Activated naive CD8-positive, alpha-beta T cell (primary cell): ENCODE measurements around the gene SOX11.
"Not testable (repeated sequence)": the region's sequence is repeated elsewhere in the genome, so short reads cannot be mapped to it uniquely, and the experiment has no call there.

ENCODE experiments used
- H3K27ac Mint-ChIP-seq: one replicate; pipeline ENCODE4 v1.8.0; 2021; ENCODE audit warnings: mixed read lengths
- H3K27me3 Mint-ChIP-seq: one replicate; pipeline ENCODE4 v1.8.0; 2021; ENCODE audit warnings: mixed read lengths
- H3K36me3 Mint-ChIP-seq: one replicate; pipeline ENCODE4 v1.8.0; 2021; ENCODE audit warnings: mixed read lengths
- H3K4me1 Mint-ChIP-seq: one replicate; pipeline ENCODE4 v1.8.0; 2021; ENCODE audit warnings: low read depth, mixed read lengths
- H3K4me3 Mint-ChIP-seq: one replicate; pipeline ENCODE4 v1.8.0; 2021; ENCODE audit warnings: mild to moderate bottlenecking, mixed read lengths
- H3K9me3 Mint-ChIP-seq: one replicate; pipeline ENCODE4 v1.8.0; 2021; ENCODE audit warnings: low read depth, mixed read lengths

SOX11 gene

GRCh38 chr2:5691985-5692529 is at the start of gene SOX11:
SOX11 (plus strand) TSS chr2:5692384; CDS start chr2:5692722, 338 bp downstream.
- Mint-ChIP-seq H3K4me1 (peaks cover 23% of the 10 kb centered on the region), H3K9me3 (no peaks in the 10 kb centered on the region), H3K36me3 (no peaks in the 10 kb centered on the region), H3K4me3 (peak within 1 kb of the TSS; percentile 56), H3K27me3 (peaks cover 37% of the 10 kb centered on the region), H3K27ac (no peak within 1 kb of the TSS)

GRCh38 chr2:5652734-5653133 is 39.5 kb upstream of the SOX11 start:
- H3K36me3 Mint-ChIP-seq, H3K27ac Mint-ChIP-seq: not testable (repeated sequence)

DNA sequence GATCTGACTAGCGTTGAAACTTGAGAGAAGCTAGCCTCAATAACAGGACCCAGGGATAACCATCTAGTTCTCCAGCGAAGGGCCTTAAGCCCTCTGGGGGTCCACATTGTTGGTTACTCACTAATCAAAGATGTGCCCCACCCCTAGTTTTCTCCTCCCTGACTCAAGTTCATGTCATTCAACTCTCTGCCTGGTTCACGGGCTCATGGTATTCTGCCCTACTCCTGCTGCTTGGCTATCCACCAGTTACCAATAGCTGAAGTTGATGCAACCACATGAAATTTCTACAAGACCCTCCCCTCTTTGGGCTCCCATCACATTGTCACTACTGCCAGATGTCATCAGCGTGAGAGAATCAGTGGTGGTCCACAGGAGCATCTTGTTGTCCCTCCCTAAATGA is 38.4 kb upstream of the SOX11 start:
- not testable (repeated sequence) for H3K36me3 Mint-ChIP-seq, H3K9me3 Mint-ChIP-seq, H3K4me1 Mint-ChIP-seq, H3K27ac Mint-ChIP-seq, H3K4me3 Mint-ChIP-seq, H3K27me3 Mint-ChIP-seq

More at GRCh38 chr2:5652734-5653133, 39.5 kb upstream of the SOX11 start:
- H3K27me3 Mint-ChIP-seq, H3K4me1 Mint-ChIP-seq, H3K9me3 Mint-ChIP-seq, H3K4me3 Mint-ChIP-seq: not testable (repeated sequence)

DNA sequence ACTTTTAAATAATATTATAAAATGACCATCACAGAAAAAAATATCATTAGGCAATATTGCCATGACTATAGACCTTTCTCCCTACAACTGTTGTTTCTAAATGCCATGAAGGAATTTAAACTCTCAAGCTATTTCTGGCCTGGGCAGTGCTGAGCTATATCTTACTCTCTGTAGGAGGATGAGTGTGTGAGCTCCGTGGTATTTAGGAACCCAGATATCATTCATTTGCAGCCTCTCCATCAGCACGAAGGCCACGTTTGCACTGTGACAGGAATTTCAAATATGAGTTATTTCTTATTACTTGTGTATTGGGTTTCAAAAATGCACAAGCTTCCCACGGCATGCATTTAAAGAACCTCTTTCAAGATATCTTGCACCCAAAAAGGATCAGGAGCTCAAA is 35.0 kb upstream of the SOX11 start:
- no peaks in the 10 kb centered on the region for H3K36me3 Mint-ChIP-seq
- H3K4me3 Mint-ChIP-seq = no peak overlapping the region
- H3K4me1 Mint-ChIP-seq = no peaks in the 10 kb centered on the region
- H3K27ac Mint-ChIP-seq = no peak overlapping the region
- no peaks in the 10 kb centered on the region for H3K9me3 Mint-ChIP-seq
- peaks cover 2% of the 10 kb centered on the region for H3K27me3 Mint-ChIP-seq

- Mint-ChIP-seq H3K4me3 (no peak overlapping the region), H3K9me3 (no peaks in the 10 kb centered on the region), H3K36me3 (no peaks in the 10 kb centered on the region), H3K27me3 (peaks cover 2% of the 10 kb centered on the region), H3K4me1 (no peaks in the 10 kb centered on the region), H3K27ac (no peak overlapping the region)
Observed at GRCh38 chr2:5660591-5660990, 31.6 kb upstream of the SOX11 start.

- H3K4me3 Mint-ChIP-seq = no peak overlapping the region
- H3K36me3 Mint-ChIP-seq = no peaks in the 10 kb centered on the region
- H3K4me1 Mint-ChIP-seq = no peaks in the 10 kb centered on the region
- peaks cover 2% of the 10 kb centered on the region for H3K27me3 Mint-ChIP-seq
- H3K27ac Mint-ChIP-seq = no peak overlapping the region
- H3K9me3 Mint-ChIP-seq = no peaks in the 10 kb centered on the region
Observed at GRCh38 chr2:5661362-5661761, 30.8 kb upstream of the SOX11 start.

DNA sequence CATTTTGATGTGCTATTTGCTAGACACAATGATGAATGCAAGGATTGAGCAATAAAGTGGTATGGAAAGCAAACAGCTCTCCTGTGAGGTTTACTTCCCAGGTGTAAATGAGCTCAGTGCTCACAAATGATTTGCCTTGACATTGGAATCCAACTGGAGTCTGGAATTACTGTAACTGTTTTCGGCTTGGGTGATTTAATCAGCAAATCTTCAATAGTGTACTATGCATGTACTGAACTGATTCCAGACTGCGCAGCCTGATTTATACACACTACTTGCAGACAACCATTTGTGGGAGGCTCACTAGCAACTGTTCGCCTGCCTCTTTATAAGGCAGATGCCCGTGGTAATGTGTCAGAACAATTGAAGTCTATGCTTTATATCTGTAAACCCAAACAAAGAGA is 27.9 kb upstream of the SOX11 start:
- Mint-ChIP-seq H3K4me1 (no peaks in the 10 kb centered on the region), H3K27me3 (no peaks in the 10 kb centered on the region), H3K4me3 (no peak overlapping the region), H3K36me3 (no peaks in the 10 kb centered on the region), H3K9me3 (no peaks in the 10 kb centered on the region), H3K27ac (no peak overlapping the region)

- Mint-ChIP-seq H3K4me3 (no peak overlapping the region), H3K27ac (no peak overlapping the region), H3K27me3 (no peaks in the 10 kb centered on the region), H3K36me3 (no peaks in the 10 kb centered on the region), H3K4me1 (no peaks in the 10 kb centered on the region), H3K9me3 (no peaks in the 10 kb centered on the region)
Observed at GRCh38 chr2:5665066-5665465, 27.1 kb upstream of the SOX11 start.

DNA sequence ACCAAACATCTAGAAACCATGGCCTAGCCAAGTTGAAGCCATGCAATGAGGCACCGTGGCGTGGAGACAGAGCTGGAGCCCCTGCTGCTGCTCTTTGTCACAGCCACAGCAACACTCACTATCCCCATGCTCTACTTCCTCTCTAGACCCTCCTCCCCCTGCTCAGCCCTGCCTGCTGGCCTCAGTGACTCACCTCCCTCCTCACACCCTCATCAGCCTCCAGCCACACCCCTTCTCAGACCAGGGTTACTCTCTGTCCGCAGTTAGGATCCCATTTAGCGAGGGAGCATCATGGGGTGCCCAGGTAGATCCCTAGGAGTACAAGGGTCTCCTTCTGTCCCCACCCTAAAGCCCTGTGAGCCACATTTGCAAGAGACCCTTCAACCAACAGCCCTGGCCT is 25.4 kb upstream of the SOX11 start:
- Mint-ChIP-seq H3K36me3 (no peaks in the 10 kb centered on the region), H3K9me3 (no peaks in the 10 kb centered on the region), H3K4me1 (no peaks in the 10 kb centered on the region), H3K27me3 (no peaks in the 10 kb centered on the region), H3K27ac (no peak overlapping the region), H3K4me3 (no peak overlapping the region)

GRCh38 chr2:5667655-5668054 is 24.5 kb upstream of the SOX11 start:
- not testable (repeated sequence) for H3K4me3 Mint-ChIP-seq, H3K36me3 Mint-ChIP-seq, H3K4me1 Mint-ChIP-seq, H3K27ac Mint-ChIP-seq, H3K27me3 Mint-ChIP-seq, H3K9me3 Mint-ChIP-seq

DNA sequence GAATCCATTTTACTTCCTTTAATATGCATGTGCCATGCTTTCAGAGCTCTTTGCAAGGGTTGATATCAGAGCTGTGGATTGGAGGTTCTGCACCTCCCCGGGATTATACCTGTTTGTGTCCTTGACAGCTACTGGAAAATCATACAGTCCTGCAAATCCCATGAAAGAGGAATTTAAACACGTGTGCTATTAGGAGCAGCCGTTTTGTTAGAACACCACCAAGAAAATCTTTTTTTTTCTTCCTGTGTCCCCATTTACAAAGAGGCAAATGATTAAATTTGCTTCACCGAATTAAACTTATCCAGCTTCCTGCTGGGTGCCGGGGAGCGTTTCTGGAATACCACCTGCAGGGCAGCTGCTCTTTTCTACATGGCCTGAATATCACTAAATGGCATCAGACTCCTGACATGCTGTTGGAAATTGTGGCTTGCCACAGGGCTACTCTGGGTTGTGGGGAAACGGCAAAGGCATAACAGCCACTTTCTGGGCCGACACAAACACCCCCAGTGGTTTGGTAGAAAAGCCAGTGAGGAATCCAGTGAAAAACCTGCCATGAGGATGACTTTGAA is 23.4 kb upstream of the SOX11 start:
- Mint-ChIP-seq H3K27ac (no peak overlapping the region), H3K4me1 (no peaks in the 10 kb centered on the region), H3K4me3 (no peak overlapping the region), H3K27me3 (peaks cover 7% of the 10 kb centered on the region), H3K36me3 (no peaks in the 10 kb centered on the region), H3K9me3 (no peaks in the 10 kb centered on the region)

DNA sequence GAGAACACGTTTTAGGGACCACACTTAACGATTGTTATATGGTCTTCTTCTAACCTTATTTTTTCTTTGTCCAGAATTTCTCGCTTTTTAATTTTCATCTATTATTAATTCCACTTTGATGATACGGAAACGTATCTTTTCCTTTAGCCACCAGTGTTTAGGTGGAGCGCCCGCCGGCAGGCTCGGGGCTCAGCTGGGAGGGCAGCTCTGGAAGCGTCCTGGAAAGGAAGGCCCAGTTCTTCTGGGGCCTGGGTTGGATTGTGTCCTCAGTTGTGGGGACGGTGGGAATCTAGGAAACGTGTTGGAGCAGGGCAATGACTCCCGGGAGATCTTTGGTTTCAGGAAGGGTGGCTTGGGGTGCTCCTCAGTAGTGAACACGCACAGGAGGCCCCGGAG is 19.4 kb upstream of the SOX11 start:
- Mint-ChIP-seq H3K4me1 (no peaks in the 10 kb centered on the region), H3K27me3 (peaks cover 22% of the 10 kb centered on the region), H3K4me3 (no peak overlapping the region), H3K9me3 (no peaks in the 10 kb centered on the region), H3K27ac (no peak overlapping the region), H3K36me3 (no peaks in the 10 kb centered on the region)

- Mint-ChIP-seq H3K27ac (no peak overlapping the region), H3K9me3 (no peaks in the 10 kb centered on the region), H3K36me3 (no peaks in the 10 kb centered on the region), H3K4me1 (no peaks in the 10 kb centered on the region), H3K4me3 (no peak overlapping the region), H3K27me3 (peaks cover 22% of the 10 kb centered on the region)
Observed at GRCh38 chr2:5673145-5674025, 18.8 kb upstream of the SOX11 start.

DNA sequence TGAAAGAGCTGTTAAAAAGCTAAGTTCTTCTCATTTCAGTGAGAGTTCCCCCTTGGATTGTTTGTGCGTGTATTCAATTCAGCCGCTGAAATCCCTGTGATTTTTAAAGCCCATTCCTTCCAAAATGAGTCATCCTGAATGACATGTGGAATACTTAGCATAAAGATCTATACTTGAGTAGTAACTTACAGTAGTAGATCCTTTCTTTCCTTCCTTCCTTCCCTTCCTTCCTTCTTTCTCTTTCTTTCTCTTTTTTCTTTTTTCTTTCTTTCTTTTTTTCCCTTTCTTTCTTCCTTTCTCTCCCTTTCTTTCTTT is 18.2 kb upstream of the SOX11 start:
- H3K4me3 Mint-ChIP-seq = no peak overlapping the region
- H3K36me3 Mint-ChIP-seq = no peaks in the 10 kb centered on the region
- H3K27me3 Mint-ChIP-seq = peaks cover 22% of the 10 kb centered on the region
- H3K4me1 Mint-ChIP-seq = no peaks in the 10 kb centered on the region
- no peak overlapping the region for H3K27ac Mint-ChIP-seq
- H3K9me3 Mint-ChIP-seq = no peaks in the 10 kb centered on the region

DNA sequence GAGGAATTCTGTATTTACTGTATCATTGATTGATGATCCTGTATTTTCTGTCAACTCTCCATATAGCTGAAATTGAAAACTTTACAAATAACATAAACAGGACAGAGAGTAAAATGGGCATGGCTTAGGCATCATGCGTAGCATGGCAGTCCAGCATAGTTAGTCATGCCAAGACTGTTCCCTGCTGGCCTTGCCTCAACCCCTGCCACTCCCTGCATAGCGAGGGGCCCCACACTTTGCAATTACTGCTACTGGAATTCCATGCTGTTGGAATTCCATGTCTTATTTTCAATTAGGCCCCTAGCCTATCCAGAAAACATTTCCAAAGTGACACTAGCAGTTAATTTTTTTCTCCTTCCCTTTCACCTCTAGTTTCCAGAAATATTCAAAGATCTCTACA is 15.1 kb upstream of the SOX11 start:
- peaks cover 5% of the 10 kb centered on the region for H3K9me3 Mint-ChIP-seq
- no peaks in the 10 kb centered on the region for H3K36me3 Mint-ChIP-seq
- H3K4me1 Mint-ChIP-seq = no peaks in the 10 kb centered on the region
- H3K27ac Mint-ChIP-seq = no peak overlapping the region
- no peak overlapping the region for H3K4me3 Mint-ChIP-seq
- H3K27me3 Mint-ChIP-seq = peaks cover 23% of the 10 kb centered on the region

- Mint-ChIP-seq H3K9me3 (peaks cover 8% of the 10 kb centered on the region), H3K4me1 (no peaks in the 10 kb centered on the region), H3K27ac (no peak overlapping the region), H3K4me3 (no peak overlapping the region), H3K36me3 (no peaks in the 10 kb centered on the region), H3K27me3 (peaks cover 19% of the 10 kb centered on the region)
Observed at GRCh38 chr2:5683471-5683870, 8.7 kb upstream of the SOX11 start.
